RWPE1 (cell line): Measurements from ENCODE around the gene OR4N2.
"Not testable (repeated sequence)": the region's sequence is repeated elsewhere in the genome, so short reads cannot be mapped to it uniquely, and the experiment has no call there.

Source experiments
- CTCF ChIA-PET: fragments of 350-600 bp; sonication (Branson Sonifier 250); formaldehyde crosslinking; extraction: SDS; loops from one replicate; lab custom pipeline; 2021; lab: Yijun Ruan, JAX
- POLR2A ChIA-PET: fragments of 400-600 bp; formaldehyde crosslinking; extraction: SDS; loops from one replicate; lab custom pipeline; 2020; ENCODE audit warnings: antibody characterized with exemption; ENCODE audit not compliant: low non-redundant PET; lab: Yijun Ruan, JAX
- DNase-seq: peaks from one replicate; pipeline ENCODE4 v3.0.0; 2012; ENCODE audit warnings: low spot score
- H3K27ac ChIP-seq: fragments of 450-650 bp; 2 replicates; pipeline ENCODE4 v1.5.1; 2017
- TF ChIP-seq, protein P1 (sequence below): fragments of 450-650 bp; conservative IDR thresholded peaks from 2 replicates; pipeline ENCODE4 v1.5.1; 2017; ENCODE audit warnings: low read depth, mild to moderate bottlenecking

The OR4N2 gene

GRCh38 chr14:19828314-19828713 lies 24.7 kb downstream of the OR4N2 start:
- DNase-seq: no peak
- POLR2A ChIA-PET: no interaction called here
- CTCF ChIA-PET: no interaction called here
- TF ChIP-seq, protein P1, sequence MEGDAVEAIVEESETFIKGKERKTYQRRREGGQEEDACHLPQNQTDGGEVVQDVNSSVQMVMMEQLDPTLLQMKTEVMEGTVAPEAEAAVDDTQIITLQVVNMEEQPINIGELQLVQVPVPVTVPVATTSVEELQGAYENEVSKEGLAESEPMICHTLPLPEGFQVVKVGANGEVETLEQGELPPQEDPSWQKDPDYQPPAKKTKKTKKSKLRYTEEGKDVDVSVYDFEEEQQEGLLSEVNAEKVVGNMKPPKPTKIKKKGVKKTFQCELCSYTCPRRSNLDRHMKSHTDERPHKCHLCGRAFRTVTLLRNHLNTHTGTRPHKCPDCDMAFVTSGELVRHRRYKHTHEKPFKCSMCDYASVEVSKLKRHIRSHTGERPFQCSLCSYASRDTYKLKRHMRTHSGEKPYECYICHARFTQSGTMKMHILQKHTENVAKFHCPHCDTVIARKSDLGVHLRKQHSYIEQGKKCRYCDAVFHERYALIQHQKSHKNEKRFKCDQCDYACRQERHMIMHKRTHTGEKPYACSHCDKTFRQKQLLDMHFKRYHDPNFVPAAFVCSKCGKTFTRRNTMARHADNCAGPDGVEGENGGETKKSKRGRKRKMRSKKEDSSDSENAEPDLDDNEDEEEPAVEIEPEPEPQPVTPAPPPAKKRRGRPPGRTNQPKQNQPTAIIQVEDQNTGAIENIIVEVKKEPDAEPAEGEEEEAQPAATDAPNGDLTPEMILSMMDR: no peak
- H3K27ac ChIP-seq: no peak overlapping the region

- DNase-seq, POLR2A ChIA-PET, H3K27ac ChIP-seq, CTCF ChIA-PET: not testable (repeated sequence)
These were observed 30.8 kb downstream of the OR4N2 start for GRCh38 chr14:19834203-19834848.

- DNase-seq: no peak
- ChIA-PET POLR2A (no interaction called here), CTCF (no interaction called here)
- H3K27ac ChIP-seq: no peak overlapping the region
- TF ChIP-seq, protein P1: no peak
These were observed 34.9 kb downstream of the OR4N2 start for GRCh38 chr14:19838433-19838832.

GRCh38 chr14:19851365-19851764 lies 47.8 kb downstream of the OR4N2 start:
- H3K27ac ChIP-seq: no peak overlapping the region
- ChIA-PET POLR2A (no interaction called here), CTCF (no interaction called here)
- TF ChIP-seq, protein P1: no peak
- no peak for DNase-seq

- POLR2A ChIA-PET, CTCF ChIA-PET, DNase-seq, H3K27ac ChIP-seq: not testable (repeated sequence)
These were observed 62.6 kb downstream of the OR4N2 start for GRCh38 chr14:19866061-19866669.

GRCh38 chr14:19873178-19873577 lies 69.6 kb downstream of the OR4N2 start:
- ChIA-PET CTCF (no interaction called here), POLR2A (no interaction called here)
- no peak for DNase-seq
- TF ChIP-seq, protein P1: no peak
- H3K27ac ChIP-seq: no peak overlapping the region

GRCh38 chr14:19874842-19875241 lies 71.3 kb downstream of the OR4N2 start, which contains the start of gene OR4K2:
OR4K2 (plus strand) TSS chr14:19875142; CDS start chr14:19876268, 1,126 bp downstream.
- DNase-seq: no peak
- TF ChIP-seq, protein P1: no peak
- no peak within 1 kb of the TSS for H3K27ac ChIP-seq
- ChIA-PET POLR2A (no interaction called here), CTCF (no interaction called here)
